GM10248 (cell line): ENCODE results near the gene AK2.

ENCODE experiments used
- CTCF ChIA-PET: fragments of 300-600 bp; sonication (Branson Sonifier 250); formaldehyde crosslinking; extraction: SDS; loops from one replicate; lab custom pipeline; 2021; ENCODE audit warnings: antibody characterized with exemption; lab: Yijun Ruan, JAX
- POLR2A ChIA-PET: fragments of 350-650 bp; sonication (Branson Sonifier 250); formaldehyde crosslinking; extraction: SDS; loops from one replicate; lab custom pipeline; 2020; ENCODE audit warnings: antibody characterized with exemption; lab: Yijun Ruan, JAX
- DNase-seq: peaks from one replicate; pipeline ENCODE4 v3.0.0; 2012; ENCODE audit errors: extremely low spot score
- TF ChIP-seq, protein P1 (sequence below): IDR thresholded peaks from 2 replicates; pipeline ENCODE4 v1.5.1; 2012; ENCODE audit warnings: mild to moderate bottlenecking, low read depth; ENCODE audit errors: extremely low read depth, missing control alignments, control extremely low read depth

The AK2 gene

DNA sequence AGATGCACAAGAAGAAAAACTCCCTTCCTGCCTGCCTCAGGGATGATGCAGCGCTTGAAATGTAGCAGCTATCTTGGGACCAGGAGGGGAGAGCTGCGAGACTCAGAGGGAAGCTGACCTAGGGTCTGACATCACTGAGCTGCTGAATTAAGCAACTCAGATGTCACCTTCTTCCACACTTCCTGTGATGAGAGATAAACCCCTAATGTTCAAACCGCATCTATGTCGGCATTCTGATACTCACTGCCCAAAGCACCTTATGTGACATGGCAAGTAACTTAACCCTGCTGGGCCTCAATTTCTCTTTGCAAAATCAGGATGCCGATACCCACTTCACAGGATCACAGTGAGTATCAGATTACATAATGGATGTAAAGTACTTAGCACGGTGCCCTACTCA, 9.1 kb upstream of the AK2 start:
- no peak for DNase-seq
- POLR2A ChIA-PET: no interaction called here
- CTCF ChIA-PET: interaction anchor here (1.4 to 2.3 kb wide), 4 partner anchors 9 to 112 kb away, joined by 3 to 7 read pairs (median 6); no protein-coding TSS in a partner anchor

DNA sequence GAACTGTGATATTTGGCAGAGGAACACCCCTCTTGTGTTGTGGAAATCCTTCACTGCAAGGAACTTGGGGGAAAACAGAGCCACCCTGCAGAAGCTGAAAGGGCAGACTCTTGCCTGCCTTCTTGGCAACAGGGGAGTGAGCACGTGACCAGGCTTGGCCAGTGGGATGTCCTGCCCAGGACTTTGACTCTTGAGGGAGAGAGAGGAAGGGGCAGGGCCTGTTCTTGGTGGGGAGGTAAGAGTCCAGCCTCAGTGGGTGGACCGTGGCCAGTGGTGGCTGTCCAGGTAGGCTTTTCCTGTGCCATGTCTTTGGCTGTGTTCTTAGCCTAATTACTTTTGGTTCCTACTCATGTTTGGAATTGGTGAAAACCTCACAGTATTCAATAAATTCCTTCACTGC, 8.6 kb upstream of the AK2 start:
- CTCF ChIA-PET: interaction anchor here (1.4 to 1.8 kb wide), 2 partner anchors 10 to 15 kb away, joined by 3 to 7 read pairs; no protein-coding TSS in a partner anchor
- POLR2A ChIA-PET: no interaction called here
- DNase-seq: no peak

More for the DNA sequence above, 9.1 kb upstream of the AK2 start:
- TF ChIP-seq, protein P1, sequence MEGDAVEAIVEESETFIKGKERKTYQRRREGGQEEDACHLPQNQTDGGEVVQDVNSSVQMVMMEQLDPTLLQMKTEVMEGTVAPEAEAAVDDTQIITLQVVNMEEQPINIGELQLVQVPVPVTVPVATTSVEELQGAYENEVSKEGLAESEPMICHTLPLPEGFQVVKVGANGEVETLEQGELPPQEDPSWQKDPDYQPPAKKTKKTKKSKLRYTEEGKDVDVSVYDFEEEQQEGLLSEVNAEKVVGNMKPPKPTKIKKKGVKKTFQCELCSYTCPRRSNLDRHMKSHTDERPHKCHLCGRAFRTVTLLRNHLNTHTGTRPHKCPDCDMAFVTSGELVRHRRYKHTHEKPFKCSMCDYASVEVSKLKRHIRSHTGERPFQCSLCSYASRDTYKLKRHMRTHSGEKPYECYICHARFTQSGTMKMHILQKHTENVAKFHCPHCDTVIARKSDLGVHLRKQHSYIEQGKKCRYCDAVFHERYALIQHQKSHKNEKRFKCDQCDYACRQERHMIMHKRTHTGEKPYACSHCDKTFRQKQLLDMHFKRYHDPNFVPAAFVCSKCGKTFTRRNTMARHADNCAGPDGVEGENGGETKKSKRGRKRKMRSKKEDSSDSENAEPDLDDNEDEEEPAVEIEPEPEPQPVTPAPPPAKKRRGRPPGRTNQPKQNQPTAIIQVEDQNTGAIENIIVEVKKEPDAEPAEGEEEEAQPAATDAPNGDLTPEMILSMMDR: no peak

GRCh38 chr1:33043267-33044092, 6.8 kb upstream of the AK2 start:
- ChIA-PET CTCF (interaction anchor here (1.0 to 1.2 kb wide), 3 partner anchors 12 to 15 kb away, joined by 3 read pairs; no protein-coding TSS in a partner anchor), POLR2A (no interaction called here)
- DNase-seq: no peak
- TF ChIP-seq, protein P1: no peak

More for the DNA sequence above, 8.6 kb upstream of the AK2 start:
- TF ChIP-seq, protein P1: no peak

- CTCF ChIA-PET: no interaction called here
These were observed 6.1 kb upstream of the AK2 start for GRCh38 chr1:33042831-33043230.

DNA sequence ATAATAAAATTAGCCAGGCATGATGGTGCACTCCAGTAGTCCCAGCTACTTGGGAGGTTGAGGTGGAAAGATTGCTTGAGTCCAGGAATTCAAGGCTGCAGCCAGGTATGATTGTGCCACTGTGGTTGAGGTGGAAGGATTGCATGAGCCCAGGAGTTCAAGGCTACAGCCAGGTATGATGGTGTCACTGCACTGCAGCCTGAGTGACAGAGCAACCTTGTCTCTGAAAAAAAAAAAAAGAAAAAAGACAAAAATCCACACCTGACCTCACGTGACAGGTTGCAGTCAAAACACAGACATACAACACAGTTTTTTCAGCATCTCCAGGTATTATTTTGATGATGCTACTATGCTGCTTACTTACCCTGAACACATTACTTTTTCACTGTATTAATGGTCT, 4.3 kb upstream of the AK2 start:
- TF ChIP-seq, protein P1: no peak
- POLR2A ChIA-PET: no interaction called here
- DNase-seq: no peak
- CTCF ChIA-PET: interaction anchor here (1.3 kb wide), 1 partner anchor 48 kb away, joined by 4 read pairs; no protein-coding TSS in a partner anchor

More at GRCh38 chr1:33042831-33043230, 6.1 kb upstream of the AK2 start:
- no peak for DNase-seq
- TF ChIP-seq, protein P1: no peak
- POLR2A ChIA-PET: no interaction called here

DNA sequence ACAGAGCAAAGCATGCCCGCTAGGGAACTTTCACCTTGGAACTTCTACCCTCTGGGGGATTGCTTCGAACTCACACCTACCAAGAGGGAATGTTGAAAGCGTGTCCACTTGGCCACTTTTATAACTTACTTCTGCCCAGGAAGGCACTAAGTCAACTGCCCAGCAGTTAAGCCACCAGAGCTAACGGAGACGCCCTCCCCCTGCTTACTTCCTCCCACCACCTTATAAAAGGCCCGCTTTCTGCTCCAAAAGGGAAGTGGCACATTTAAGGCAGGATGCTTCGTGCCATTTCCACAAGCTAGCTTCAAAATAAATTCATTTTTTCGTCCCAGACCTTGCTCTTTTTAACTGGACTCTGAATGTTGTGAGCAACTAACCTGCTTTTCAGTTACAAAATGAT, 3.2 kb upstream of the AK2 start:
- TF ChIP-seq, protein P1: no peak
- ChIA-PET CTCF (interaction anchor here (0.9 to 1.3 kb wide), 2 partner anchors 46 to 47 kb away, joined by 3 to 4 read pairs; no protein-coding TSS in a partner anchor), POLR2A (no interaction called here)
- DNase-seq: no peak
